Measurements from ENCODE around the gene RAB20.
"Not testable (repeated sequence)": the region's sequence is repeated elsewhere in the genome, so short reads cannot be mapped to it uniquely, and the experiment has no call there.

The RAB20 gene

DNA sequence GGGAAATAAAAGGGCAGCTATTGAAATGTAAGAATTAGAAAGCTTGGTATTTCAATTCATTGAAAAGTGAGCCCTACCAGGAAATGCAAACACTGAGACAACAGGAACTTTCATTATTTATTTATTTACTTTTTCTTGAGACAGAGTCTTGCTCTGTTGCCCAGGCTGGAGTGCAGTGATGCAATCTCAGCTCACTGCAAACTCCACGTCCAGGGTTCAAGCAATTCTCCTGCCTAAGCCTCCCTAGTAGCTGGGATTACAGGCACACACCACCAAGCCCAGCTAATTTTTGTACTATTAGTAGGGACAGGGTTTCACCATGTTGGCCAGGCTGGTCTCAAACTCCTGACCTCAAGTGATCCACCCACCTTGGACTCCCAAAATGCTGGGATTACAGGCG is 29.3 kb downstream of the RAB20 start:
- not testable (repeated sequence) for H3K4me3 ChIP-seq, H4K20me1 ChIP-seq, H3K36me3 ChIP-seq, H3K9me3 ChIP-seq, H3K27me3 ChIP-seq
- peaks cover 92% of the 10 kb centered on the region for H3K4me1 ChIP-seq
- peak overlapping the region; percentile 84 for H3K27ac ChIP-seq
- TF ChIP-seq Cebpa-rat (IDR thresholded peaks at IDR 0.05), result 0 out of 2 replicates have a peak, but pooled peaks have one; percentile 13
- H3K9ac ChIP-seq, result peak overlapping the region; percentile 39; the same call in 1 of the 2 replicates
- peak overlapping the region; percentile 88 for H3K4me2 ChIP-seq

DNA sequence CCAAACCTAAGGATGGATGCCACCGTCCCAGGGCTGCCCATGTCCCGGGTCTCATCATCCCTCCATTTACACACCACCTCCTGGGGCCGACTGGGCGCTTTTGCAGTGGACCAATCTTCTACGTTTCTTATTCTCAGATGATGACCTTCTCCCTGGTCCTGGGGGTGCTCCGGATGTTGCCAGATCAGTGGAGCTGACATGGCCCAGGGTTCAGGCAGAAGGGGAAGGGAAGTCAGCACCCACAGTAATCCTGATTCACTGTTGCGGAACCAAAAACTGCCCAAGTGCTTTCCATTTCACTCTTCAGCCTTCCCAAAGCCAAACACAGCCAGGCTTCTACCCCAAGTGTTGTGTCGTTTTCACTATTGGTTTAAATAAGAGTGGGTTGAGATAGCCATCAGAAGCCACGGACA is 29.8 kb downstream of the RAB20 start:
- peaks cover 92% of the 10 kb centered on the region for H3K4me1 ChIP-seq
- no peak for TF ChIP-seq Cebpa-rat (IDR thresholded peaks at IDR 0.05)
- H3K36me3 ChIP-seq, result no peaks in the 10 kb centered on the region
- H3K4me2 ChIP-seq, result peak overlapping the region; percentile 88
- H3K9ac ChIP-seq, result peak overlapping the region; percentile 39; the same call in 1 of the 2 replicates
- H3K9me3 ChIP-seq, result no peaks in the 10 kb centered on the region
- H4K20me1 ChIP-seq, result no peaks in the 10 kb centered on the region
- H3K27ac ChIP-seq, result peak overlapping the region; percentile 84
- H3K4me3 ChIP-seq, result peak overlapping the region; percentile 35
- no peaks in the 10 kb centered on the region for H3K27me3 ChIP-seq

DNA sequence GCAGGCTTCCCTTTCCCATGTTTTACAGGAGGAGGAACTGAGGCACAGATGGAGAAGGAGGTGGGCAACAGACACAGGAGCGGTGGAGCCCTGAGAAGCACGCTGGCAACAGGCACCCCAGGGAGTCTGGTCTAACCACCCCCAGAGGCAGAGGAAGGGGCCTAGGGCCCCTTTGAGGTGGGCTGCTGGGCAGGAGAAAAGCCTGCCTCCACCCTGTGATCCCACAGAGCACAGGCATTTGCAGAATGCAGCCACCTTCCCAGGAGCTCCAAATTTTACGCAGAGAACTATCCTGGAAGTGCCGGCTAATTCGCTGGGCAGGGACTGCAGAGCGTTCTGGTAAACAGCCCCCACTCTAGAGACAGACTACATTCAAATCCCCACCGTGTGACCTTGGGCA is 30.4 kb downstream of the RAB20 start:
- Histone ChIP-seq H3K9me3 (no peaks in the 10 kb centered on the region), H3K4me1 (peaks cover 94% of the 10 kb centered on the region), H3K4me2 (peak overlapping the region; percentile 88), H4K20me1 (peaks cover 4% of the 10 kb centered on the region), H3K4me3 (peak overlapping the region; percentile 35; the same call in 1 of the 2 replicates), H3K27me3 (no peaks in the 10 kb centered on the region), H3K36me3 (no peaks in the 10 kb centered on the region), H3K27ac (peak overlapping the region; percentile 84), H3K9ac (no peak overlapping the region; the same call in 1 of the 2 replicates)
- TF ChIP-seq Cebpa-rat (IDR thresholded peaks at IDR 0.05), result no peak

DNA sequence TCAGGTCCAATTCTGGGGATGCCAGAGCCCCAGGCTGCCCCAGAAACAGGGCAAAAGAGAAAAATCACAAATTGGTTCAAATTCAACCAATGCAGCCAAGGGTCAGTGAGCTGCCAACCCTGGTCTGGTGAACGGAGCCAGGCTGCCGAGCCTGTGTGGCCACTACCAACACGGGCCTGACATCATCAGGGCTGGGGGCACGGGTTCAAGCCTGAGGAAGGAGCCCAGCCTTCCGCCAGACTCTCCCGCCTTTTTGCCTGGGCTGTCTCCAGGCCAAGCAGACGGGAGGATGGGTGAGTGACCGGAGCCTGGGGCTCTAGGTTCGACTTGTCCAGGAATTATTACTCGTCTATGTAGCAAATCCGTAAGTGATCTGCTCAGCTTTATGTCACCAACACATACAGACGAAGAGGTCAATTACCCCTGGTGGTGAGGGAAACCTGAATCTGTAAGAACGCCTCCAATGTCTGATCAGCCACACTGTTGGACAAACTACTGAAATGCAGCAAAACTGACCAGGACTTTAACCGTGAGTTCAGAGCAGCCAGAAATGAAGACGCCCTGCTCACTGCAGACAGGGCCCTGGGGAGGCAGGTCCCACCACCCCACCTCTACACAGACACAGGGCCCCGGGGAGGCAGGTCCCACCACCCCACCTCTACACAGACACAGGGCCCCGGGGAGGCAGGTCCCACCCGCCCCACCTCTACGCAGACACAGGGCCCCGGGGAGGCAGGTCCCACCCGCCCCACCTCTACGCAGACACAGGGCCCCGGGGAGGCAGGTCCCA is 31.8 kb downstream of the RAB20 start:
- H3K4me2 ChIP-seq, result peak overlapping the region; percentile 31
- no peak for TF ChIP-seq Cebpa-rat (IDR thresholded peaks at IDR 0.05)
- H4K20me1 ChIP-seq, result peaks cover 13% of the 10 kb centered on the region
- no peaks in the 10 kb centered on the region for H3K36me3 ChIP-seq
- H3K27me3 ChIP-seq, result no peaks in the 10 kb centered on the region
- H3K9me3 ChIP-seq, result no peaks in the 10 kb centered on the region
- H3K27ac ChIP-seq, result no peak overlapping the region
- H3K4me1 ChIP-seq, result peaks cover 94% of the 10 kb centered on the region
- no peak overlapping the region for H3K4me3 ChIP-seq
- H3K9ac ChIP-seq, result no peak overlapping the region

DNA sequence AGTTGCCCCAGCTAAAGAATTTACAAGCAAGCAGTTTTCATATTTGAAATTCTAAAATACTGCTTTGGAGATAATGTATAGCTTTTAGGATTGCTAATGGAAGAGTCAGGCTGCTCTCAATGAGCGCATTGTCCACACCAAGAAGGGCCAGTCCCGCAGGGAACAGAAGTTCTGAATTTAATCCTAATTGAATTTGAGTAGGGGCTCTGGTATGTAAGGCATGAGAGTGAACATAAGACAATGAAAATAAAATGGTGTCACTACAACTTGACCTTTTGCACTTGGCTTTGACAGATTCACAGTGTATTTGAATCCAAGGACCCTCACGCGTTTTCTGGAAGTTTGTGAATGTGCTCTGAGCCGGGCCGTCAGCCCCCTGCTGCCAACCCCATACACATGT is 32.6 kb downstream of the RAB20 start:
- TF ChIP-seq Cebpa-rat (IDR thresholded peaks at IDR 0.05), result no peak
- H3K4me1 ChIP-seq, result peaks cover 94% of the 10 kb centered on the region
- no peaks in the 10 kb centered on the region for H3K36me3 ChIP-seq
- no peaks in the 10 kb centered on the region for H3K27me3 ChIP-seq
- H4K20me1 ChIP-seq, result peaks cover 13% of the 10 kb centered on the region
- no peak overlapping the region for H3K27ac ChIP-seq
- H3K4me2 ChIP-seq, result peak overlapping the region; percentile 31
- H3K9ac ChIP-seq, result no peak overlapping the region
- no peaks in the 10 kb centered on the region for H3K9me3 ChIP-seq
- H3K4me3 ChIP-seq, result no peak overlapping the region

- H3K4me1 ChIP-seq, result peaks cover 94% of the 10 kb centered on the region
- H3K27me3 ChIP-seq, result no peaks in the 10 kb centered on the region
- H4K20me1 ChIP-seq, result peaks cover 13% of the 10 kb centered on the region
- peak overlapping the region; percentile 31; the same call in 1 of the 2 replicates for H3K4me2 ChIP-seq
- H3K27ac ChIP-seq, result no peak overlapping the region
- TF ChIP-seq Cebpa-rat (IDR thresholded peaks at IDR 0.05), result no peak
- H3K4me3 ChIP-seq, result no peak overlapping the region
- no peaks in the 10 kb centered on the region for H3K9me3 ChIP-seq
- H3K36me3 ChIP-seq, result no peaks in the 10 kb centered on the region
- no peak overlapping the region for H3K9ac ChIP-seq
Observed at GRCh38 chr13:110528371-110528770, 33.2 kb downstream of the RAB20 start.

GRCh38 chr13:110525328-110526319 is 35.9 kb downstream of the RAB20 start:
- peak overlapping the region; percentile 87 for H3K27ac ChIP-seq
- peak overlapping the region; percentile 94 for H3K4me2 ChIP-seq
- peak overlapping the region; percentile 65 for H3K9ac ChIP-seq
- no peak for TF ChIP-seq Cebpa-rat (IDR thresholded peaks at IDR 0.05)
- peak overlapping the region; percentile 53; the same call in 1 of the 2 replicates for H3K4me3 ChIP-seq
- H3K36me3 ChIP-seq, result no peaks in the 10 kb centered on the region
- H3K27me3 ChIP-seq, result no peaks in the 10 kb centered on the region
- H3K9me3 ChIP-seq, result no peaks in the 10 kb centered on the region
- peaks cover 94% of the 10 kb centered on the region for H3K4me1 ChIP-seq
- peaks cover 23% of the 10 kb centered on the region for H4K20me1 ChIP-seq

DNA sequence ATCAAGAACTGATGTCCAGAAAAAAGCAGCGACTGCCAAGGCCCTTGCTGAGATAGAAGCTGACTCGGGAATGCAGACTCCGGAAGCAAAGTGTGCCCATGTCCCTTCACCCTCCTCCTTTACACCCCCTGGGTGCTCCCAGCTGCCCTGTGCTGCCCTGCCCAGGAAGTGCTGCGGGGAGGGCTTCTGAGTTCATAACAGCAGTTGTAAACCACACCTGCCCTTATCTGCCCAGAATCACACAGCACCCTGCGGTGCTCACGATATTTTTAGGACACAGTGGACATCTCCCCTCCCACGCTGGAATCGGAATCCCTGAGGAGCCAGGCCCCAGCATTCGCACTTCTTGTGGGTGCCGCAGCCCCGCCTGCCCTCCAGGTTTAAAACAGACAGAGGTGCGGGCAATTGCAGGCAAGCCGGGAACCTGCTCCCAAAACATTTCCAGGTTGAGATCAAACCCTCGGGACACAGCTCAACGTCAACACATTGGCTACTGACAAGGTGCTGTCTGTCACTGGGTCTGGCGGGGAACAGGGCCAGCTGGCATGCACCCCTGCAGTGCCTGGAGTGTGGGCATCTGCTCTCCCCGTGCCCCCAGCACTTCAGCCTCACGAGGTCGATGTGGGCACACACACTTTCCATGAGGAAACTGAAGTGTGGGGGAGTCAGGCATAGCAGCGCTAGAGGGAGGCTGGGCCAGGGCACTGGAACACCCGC is 36.8 kb downstream of the RAB20 start:
- Histone ChIP-seq H3K4me3 (peak overlapping the region; percentile 53), H4K20me1 (peaks cover 23% of the 10 kb centered on the region), H3K4me1 (peaks cover 100% of the 10 kb centered on the region), H3K9me3 (no peaks in the 10 kb centered on the region), H3K9ac (peak overlapping the region; percentile 65), H3K27ac (peak overlapping the region; percentile 87), H3K36me3 (0 out of 2 replicates have a peak, but pooled peaks cover 4% of the 10 kb centered on the region), H3K4me2 (peak overlapping the region; percentile 94), H3K27me3 (no peaks in the 10 kb centered on the region)
- no peak for TF ChIP-seq Cebpa-rat (IDR thresholded peaks at IDR 0.05)

All from BLaER1 (cell line).